ENCODE data around the gene TMCO2. TPM values are rescaled to one million over a fixed set of nuclear protein-coding genes. Genes with fewer than 3 reads are reported as not detected.

The TMCO2 gene
- total RNA-seq, 2 donors from 2014 or later = not detected

DNA sequence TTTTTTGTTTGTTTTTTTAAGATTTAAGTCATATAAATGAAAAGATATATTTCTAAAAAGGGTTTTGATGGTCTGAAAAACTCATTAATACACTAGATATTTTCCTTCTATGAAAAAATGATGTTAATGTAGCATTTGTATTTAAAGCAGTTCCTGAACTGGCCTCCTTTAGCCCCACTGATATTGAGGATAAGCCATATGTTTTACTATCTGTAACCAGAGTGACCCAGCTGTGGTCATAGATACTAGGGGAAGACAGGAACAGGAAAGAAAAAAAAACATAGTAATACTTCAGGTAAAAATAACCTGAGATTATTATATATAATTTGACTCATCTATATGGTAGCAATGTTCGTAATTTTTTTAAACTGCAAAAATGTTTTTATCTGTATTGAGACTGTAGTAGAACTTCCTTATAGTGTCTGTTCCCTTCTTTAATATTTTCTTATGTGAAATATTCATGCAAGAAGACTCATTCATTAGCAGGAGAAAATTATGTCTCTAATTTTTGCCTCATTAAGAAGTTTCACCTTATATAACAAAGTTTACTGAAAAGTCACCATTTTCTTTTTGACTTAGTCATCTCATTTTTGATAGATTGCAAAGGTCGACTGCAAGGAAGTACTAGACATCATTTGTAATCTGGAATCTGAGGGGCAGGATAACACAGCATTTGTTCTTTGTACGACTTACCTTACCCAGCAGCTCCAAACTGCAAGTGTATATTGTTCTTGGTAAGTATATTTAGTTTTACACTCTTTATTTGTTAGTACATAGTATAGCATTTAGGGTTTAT lies 25.6 kb upstream of the TMCO2 start:
- Histone ChIP-seq H3K27me3 (ENCODE audit: control insufficient read depth, insufficient read depth, low read length, poor library complexity, severe bottlenecking) (no peaks in the 10 kb centered on the region), H3K9me3 (ENCODE audit: control insufficient read depth, low read length) (no peaks in the 10 kb centered on the region), H3K4me3 (ENCODE audit: low read length) (no peak overlapping the region), H3K9ac (ENCODE audit: extremely low read depth, low read length, poor library complexity, severe bottlenecking) (no peak overlapping the region), H3K36me3 (ENCODE audit: control insufficient read depth, insufficient read depth, low read length) (peaks cover 40% of the 10 kb centered on the region), H3K4me1 (ENCODE audit: control insufficient read depth, insufficient read depth, low read length) (no peaks in the 10 kb centered on the region), H3K27ac (ENCODE audit: low read depth, low read length) (no peak overlapping the region)
- Mint-ChIP-seq H3K4me1 (peaks cover 7% of the 10 kb centered on the region), H3K4me3 (no peak overlapping the region), H3K36me3 (ENCODE audit: low read depth) (peaks cover 5% of the 10 kb centered on the region), H3K27me3 (ENCODE audit: insufficient read depth) (no peaks in the 10 kb centered on the region), H3K9me3 (no peaks in the 10 kb centered on the region), H3K27ac (no peak overlapping the region)
- WGBS, 2 experiments (ENCODE audit: insufficient coverage in 1 of 2, insufficient read length in 1 of 2) = 86 to 94% methylated on average over 1 to 2 of the region's 3 CpGs
- TF ChIP-seq, protein P1, sequence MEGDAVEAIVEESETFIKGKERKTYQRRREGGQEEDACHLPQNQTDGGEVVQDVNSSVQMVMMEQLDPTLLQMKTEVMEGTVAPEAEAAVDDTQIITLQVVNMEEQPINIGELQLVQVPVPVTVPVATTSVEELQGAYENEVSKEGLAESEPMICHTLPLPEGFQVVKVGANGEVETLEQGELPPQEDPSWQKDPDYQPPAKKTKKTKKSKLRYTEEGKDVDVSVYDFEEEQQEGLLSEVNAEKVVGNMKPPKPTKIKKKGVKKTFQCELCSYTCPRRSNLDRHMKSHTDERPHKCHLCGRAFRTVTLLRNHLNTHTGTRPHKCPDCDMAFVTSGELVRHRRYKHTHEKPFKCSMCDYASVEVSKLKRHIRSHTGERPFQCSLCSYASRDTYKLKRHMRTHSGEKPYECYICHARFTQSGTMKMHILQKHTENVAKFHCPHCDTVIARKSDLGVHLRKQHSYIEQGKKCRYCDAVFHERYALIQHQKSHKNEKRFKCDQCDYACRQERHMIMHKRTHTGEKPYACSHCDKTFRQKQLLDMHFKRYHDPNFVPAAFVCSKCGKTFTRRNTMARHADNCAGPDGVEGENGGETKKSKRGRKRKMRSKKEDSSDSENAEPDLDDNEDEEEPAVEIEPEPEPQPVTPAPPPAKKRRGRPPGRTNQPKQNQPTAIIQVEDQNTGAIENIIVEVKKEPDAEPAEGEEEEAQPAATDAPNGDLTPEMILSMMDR (conservative IDR thresholded peaks at IDR 0.05) = no peak
- no peak for DNase-seq

DNA sequence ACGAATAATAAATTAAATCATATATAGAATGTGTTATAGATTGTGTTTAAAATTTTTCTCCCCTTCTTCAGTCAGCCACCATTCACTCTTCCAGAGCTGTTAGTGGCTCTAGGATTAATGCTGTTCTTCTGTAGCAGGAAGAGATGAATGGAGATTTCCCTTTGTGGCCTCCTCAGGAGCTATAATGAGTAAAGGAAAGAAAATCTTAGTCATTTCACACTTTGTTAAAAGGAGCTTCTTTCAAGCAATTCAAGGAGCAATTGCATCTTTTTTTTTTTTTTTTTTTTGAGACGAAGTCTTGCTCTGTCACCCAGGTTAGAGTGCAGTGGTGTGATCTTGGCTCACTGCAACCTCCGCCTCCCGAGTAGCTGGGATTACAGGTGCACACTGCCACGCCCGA lies 23.7 kb upstream of the TMCO2 start:
- TF ChIP-seq, protein P1 (conservative IDR thresholded peaks at IDR 0.05) = no peak
- Histone ChIP-seq H3K27me3 (ENCODE audit: control insufficient read depth, insufficient read depth, low read length, poor library complexity, severe bottlenecking) (no peaks in the 10 kb centered on the region), H3K27ac (ENCODE audit: low read depth, low read length) (no peak overlapping the region), H3K36me3 (ENCODE audit: control insufficient read depth, insufficient read depth, low read length) (peaks cover 42% of the 10 kb centered on the region), H3K4me1 (ENCODE audit: control insufficient read depth, insufficient read depth, low read length) (no peaks in the 10 kb centered on the region), H3K9ac (ENCODE audit: extremely low read depth, low read length, poor library complexity, severe bottlenecking) (no peak overlapping the region), H3K9me3 (ENCODE audit: control insufficient read depth, low read length) (no peaks in the 10 kb centered on the region), H3K4me3 (ENCODE audit: low read length) (no peak overlapping the region)
- H3K4me3 Mint-ChIP-seq = no peak overlapping the region
- peaks cover 8% of the 10 kb centered on the region for H3K36me3 Mint-ChIP-seq (ENCODE audit: low read depth)
- H3K4me1 Mint-ChIP-seq = peaks cover 7% of the 10 kb centered on the region
- H3K27me3 Mint-ChIP-seq (ENCODE audit: insufficient read depth) = no peaks in the 10 kb centered on the region
- DNase-seq = no peak
- H3K9me3 Mint-ChIP-seq = no peaks in the 10 kb centered on the region
- no peak overlapping the region for H3K27ac Mint-ChIP-seq
- 97 to 98% methylated on average over 4 to 5 of the region's 6 CpGs for WGBS, 2 experiments (ENCODE audit: insufficient coverage in 1 of 2, insufficient read length in 1 of 2)

DNA sequence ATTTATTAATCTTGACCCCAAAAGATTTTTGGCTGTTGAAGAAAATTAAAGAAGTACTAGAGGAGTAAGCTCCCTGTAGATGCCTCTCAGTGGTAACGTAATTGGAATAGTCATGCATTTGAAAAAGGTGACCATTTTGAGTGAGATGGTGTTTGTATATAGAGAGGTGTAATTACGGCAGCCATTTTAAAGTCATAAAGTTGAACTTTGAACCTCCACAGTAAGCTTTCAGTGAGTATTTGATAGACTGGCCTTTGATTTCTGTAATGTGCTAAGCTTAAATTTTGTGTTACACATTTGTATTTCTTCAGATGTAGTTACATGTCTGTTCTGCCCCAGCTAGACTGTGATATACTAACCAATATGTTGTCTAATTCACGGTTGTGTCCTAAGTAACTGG lies 21.5 kb upstream of the TMCO2 start:
- Mint-ChIP-seq H3K27me3 (ENCODE audit: insufficient read depth) (no peaks in the 10 kb centered on the region), H3K4me1 (peaks cover 7% of the 10 kb centered on the region), H3K4me3 (no peak overlapping the region), H3K9me3 (no peaks in the 10 kb centered on the region), H3K27ac (no peak overlapping the region), H3K36me3 (ENCODE audit: low read depth) (peaks cover 16% of the 10 kb centered on the region)
- Histone ChIP-seq H3K4me1 (ENCODE audit: control insufficient read depth, insufficient read depth, low read length) (no peaks in the 10 kb centered on the region), H3K36me3 (ENCODE audit: control insufficient read depth, insufficient read depth, low read length) (peaks cover 47% of the 10 kb centered on the region), H3K27me3 (ENCODE audit: control insufficient read depth, insufficient read depth, low read length, poor library complexity, severe bottlenecking) (no peaks in the 10 kb centered on the region), H3K4me3 (ENCODE audit: low read length) (no peak overlapping the region), H3K9ac (ENCODE audit: extremely low read depth, low read length, poor library complexity, severe bottlenecking) (no peak overlapping the region), H3K27ac (ENCODE audit: low read depth, low read length) (no peak overlapping the region), H3K9me3 (ENCODE audit: control insufficient read depth, low read length) (no peaks in the 10 kb centered on the region)
- 94% methylated on average over 2 to 3 of the region's 3 CpGs for WGBS, 2 experiments (ENCODE audit: insufficient coverage in 1 of 2, insufficient read length in 1 of 2)
- no peak for DNase-seq
- TF ChIP-seq, protein P1 (conservative IDR thresholded peaks at IDR 0.05) = no peak

Data from endodermal cell (in vitro differentiated cells).